Mesenchymal stem cell (in vitro differentiated cells and primary cell): ENCODE data around the gene ADK.
"Not testable (repeated sequence)": the region's sequence is repeated elsewhere in the genome, so short reads cannot be mapped to it uniquely, and the experiment has no call there.

Experiments used
- DNase-seq: peaks from one replicate; pipeline ENCODE4 v3.0.0-alpha.2; 2013
- H2AFZ ChIP-seq: one replicate; pipeline ENCODE4 v1.6.1; 2013; ENCODE audit warnings: low read depth, mild to moderate bottlenecking, control low read depth, inconsistent platforms, low read length, moderate library complexity
- H2AK5ac ChIP-seq: 2 replicates; pipeline ENCODE4 v1.6.1; 2013; ENCODE audit warnings: low read length, moderate library complexity, mild to moderate bottlenecking, inconsistent platforms; ENCODE audit not compliant: severe bottlenecking
- H2BK120ac ChIP-seq: one replicate; pipeline ENCODE4 v1.6.1; 2013; ENCODE audit warnings: low read depth, mild to moderate bottlenecking, inconsistent platforms, low read length, moderate library complexity
- H2BK12ac ChIP-seq, 2 experiments: one replicate each; pipeline ENCODE4 v1.6.1; 2013; ENCODE audit warnings: inconsistent platforms in 2 of 2, low read length in 2 of 2, mild to moderate bottlenecking in 2 of 2, moderate library complexity in 2 of 2, control low read depth in 1 of 2
- H2BK15ac ChIP-seq: one replicate; pipeline ENCODE4 v1.6.1; 2013; ENCODE audit warnings: mild to moderate bottlenecking, low read depth, inconsistent platforms; ENCODE audit not compliant: poor library complexity, severe bottlenecking
- H2BK5ac ChIP-seq: 2 replicates; pipeline ENCODE4 v1.6.1; 2013; ENCODE audit warnings: low read depth, mild to moderate bottlenecking, low read length, control low read depth, inconsistent platforms; ENCODE audit not compliant: poor library complexity, severe bottlenecking
- H3K14ac ChIP-seq, 2 experiments: one replicate each; pipeline ENCODE4 v1.6.1; 2013; ENCODE audit warnings: inconsistent platforms in 2 of 2, low read length in 2 of 2, control low read depth in 1 of 2, mild to moderate bottlenecking in 1 of 2, moderate library complexity in 1 of 2
- H3K18ac ChIP-seq, 2 experiments: one replicate each; pipeline ENCODE4 v1.6.1; 2013; ENCODE audit warnings: inconsistent platforms in 2 of 2, low read length in 2 of 2, control low read depth in 1 of 2, low read depth in 1 of 2, mild to moderate bottlenecking in 1 of 2
- H3K23ac ChIP-seq, 2 experiments: one replicate each; pipeline ENCODE4 v1.6.1; 2013; ENCODE audit warnings: inconsistent platforms in 2 of 2, low read length in 2 of 2, mild to moderate bottlenecking in 2 of 2, moderate library complexity in 2 of 2, control low read depth in 1 of 2
- H3K27ac ChIP-seq: 2 replicates; pipeline ENCODE4 v1.5.1; 2013; ENCODE audit warnings: mild to moderate bottlenecking, moderate library complexity, low read length, control low read depth, inconsistent platforms; ENCODE audit not compliant: poor library complexity, severe bottlenecking
- H3K27me3 ChIP-seq, 2 experiments: 2 replicates each; pipeline versions ENCODE4 v1.6.1 to v1.7.0; 2013; ENCODE audit warnings: low read length in 2 of 2, mild to moderate bottlenecking in 2 of 2, moderate library complexity in 2 of 2, control low read depth in 1 of 2, inconsistent platforms in 1 of 2; ENCODE audit not compliant: control insufficient read depth in 1 of 2, insufficient read depth in 1 of 2
- H3K36me3 ChIP-seq, 2 experiments: 2 replicates each; pipeline versions ENCODE4 v1.6.1 to v1.7.0; 2013; ENCODE audit warnings: low read length in 2 of 2, control low read depth in 1 of 2, inconsistent platforms in 1 of 2, low read depth in 1 of 2, mild to moderate bottlenecking in 1 of 2; ENCODE audit not compliant: insufficient read depth in 2 of 2, control insufficient read depth in 1 of 2
- H3K4ac ChIP-seq, 2 experiments: one replicate each; pipeline ENCODE4 v1.6.1; 2013; ENCODE audit warnings: inconsistent platforms in 2 of 2, low read length in 2 of 2, mild to moderate bottlenecking in 2 of 2, moderate library complexity in 2 of 2, control low read depth in 1 of 2, low read depth in 1 of 2
- H3K4me1 ChIP-seq: 2 replicates; pipeline ENCODE4 v1.6.1; 2013; ENCODE audit warnings: low read depth, low read length, control low read depth; ENCODE audit not compliant: control insufficient read depth, insufficient read depth
- H3K4me2 ChIP-seq: 2 replicates; pipeline ENCODE4 v1.6.1; 2013; ENCODE audit warnings: low read length, mild to moderate bottlenecking, inconsistent platforms; ENCODE audit not compliant: poor library complexity, severe bottlenecking
- H3K4me3 ChIP-seq, 2 experiments: 2 replicates each; pipeline versions ENCODE4 v1.5.1 to v1.7.0; 2013; ENCODE audit warnings: low read length in 2 of 2, mild to moderate bottlenecking in 2 of 2, control low read depth in 1 of 2, low read depth in 1 of 2; ENCODE audit not compliant: insufficient read depth in 1 of 2
- H3K79me1 ChIP-seq: replicated peaks from 2 replicates; pipeline ENCODE4 v1.6.1; 2013; ENCODE audit warnings: mild to moderate bottlenecking, control low read depth, low read length, inconsistent platforms; ENCODE audit not compliant: poor library complexity, severe bottlenecking
- H3K9ac ChIP-seq: 2 replicates; pipeline ENCODE4 v1.7.0; 2013; ENCODE audit warnings: mild to moderate bottlenecking, low read length, moderate library complexity
- H3K9me3 ChIP-seq: 2 replicates; pipeline ENCODE4 v1.7.0; 2013; ENCODE audit warnings: mild to moderate bottlenecking, low read length; ENCODE audit not compliant: control insufficient read depth
- H4K8ac ChIP-seq: one replicate; pipeline ENCODE4 v1.6.1; 2013; ENCODE audit warnings: inconsistent platforms, mild to moderate bottlenecking, low read length, moderate library complexity
- H4K91ac ChIP-seq: one replicate; pipeline ENCODE4 v1.6.1; 2013; ENCODE audit warnings: mild to moderate bottlenecking, low read length, inconsistent platforms
- WGBS: methylation state at CpG from one replicate; pipeline ENCODE4 v1.1.7; 2013; ENCODE audit warnings: mixed read lengths; 5-methylcytosine and 5-hydroxymethylcytosine counted together

ADK gene

DNA sequence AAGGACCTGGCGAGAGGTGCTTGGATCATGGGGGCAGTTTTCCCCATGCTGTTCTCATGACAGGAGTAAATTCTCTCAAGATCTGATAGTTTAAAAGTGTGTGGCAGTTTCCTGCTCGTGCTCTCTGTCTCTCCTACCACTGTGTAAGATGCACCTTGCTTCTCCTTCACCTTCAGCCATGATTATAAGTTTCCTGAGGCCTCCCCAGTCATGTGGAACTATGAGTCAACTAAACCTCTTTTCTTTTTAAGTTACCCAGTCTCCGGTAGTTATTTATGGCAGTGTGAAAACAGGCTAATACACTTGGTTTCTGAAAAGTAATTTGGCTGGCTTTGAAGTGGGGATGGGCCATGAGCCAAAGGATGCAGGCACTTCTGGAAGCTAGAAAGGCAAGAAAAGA is 407.4 kb downstream of the ADK start:
- Histone ChIP-seq H3K14ac (no peak overlapping the region), H3K4ac (no peak overlapping the region), H3K36me3 (peaks cover 6 to 17% of the 10 kb centered on the region in 2 experiments), H3K4me1 (no peaks in the 10 kb centered on the region), H3K27me3 (no peaks in the 10 kb centered on the region), H2BK5ac (no peak overlapping the region), H2AK5ac (no peak overlapping the region), H4K8ac (no peak overlapping the region), H2BK120ac (no peak overlapping the region), H3K23ac (no peak overlapping the region), H3K18ac (no peak overlapping the region), H2BK15ac (no peak overlapping the region), H3K4me3 (no peak overlapping the region), H3K4me2 (no peak overlapping the region), H3K79me1 (no peaks in the 10 kb centered on the region), H3K27ac (no peak overlapping the region), H3K9ac (no peak overlapping the region), H3K9me3 (no peaks in the 10 kb centered on the region), H4K91ac (no peak overlapping the region), H2BK12ac (no peak overlapping the region), H2AFZ (no peak overlapping the region)
- DNase-seq, result no peak
- 87% methylated on average over 3 of the region's 3 CpGs for WGBS

DNA sequence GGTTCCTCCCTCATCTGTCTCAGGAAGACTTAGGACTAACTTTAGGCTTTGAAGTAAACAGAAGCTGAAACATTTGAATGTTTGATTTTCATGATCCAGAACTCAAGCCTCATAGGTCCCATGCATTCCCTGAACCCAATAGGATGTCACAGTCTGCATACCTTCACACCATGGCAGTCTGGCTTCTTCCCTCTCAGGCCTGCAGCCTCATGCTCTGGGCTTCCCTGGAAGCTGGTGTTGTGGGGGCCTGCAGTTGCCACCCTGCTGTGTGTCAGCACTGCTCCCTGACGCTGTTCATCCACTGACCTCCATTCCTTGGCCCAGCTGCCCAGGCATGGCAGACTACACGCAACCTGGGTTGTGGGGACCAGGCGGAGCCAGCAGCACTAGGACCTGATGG is 407.9 kb downstream of the ADK start:
- Histone ChIP-seq H3K18ac (no peak overlapping the region), H3K9ac (no peak overlapping the region), H3K4me1 (no peaks in the 10 kb centered on the region), H3K4ac (no peak overlapping the region), H2BK12ac (no peak overlapping the region), H4K91ac (no peak overlapping the region), H3K27ac (no peak overlapping the region), H3K14ac (no peak overlapping the region), H2BK5ac (no peak overlapping the region), H4K8ac (no peak overlapping the region), H2BK15ac (no peak overlapping the region), H3K79me1 (no peaks in the 10 kb centered on the region), H3K36me3 (peaks cover 6 to 17% of the 10 kb centered on the region in 2 experiments), H3K9me3 (no peaks in the 10 kb centered on the region), H2BK120ac (no peak overlapping the region), H3K4me2 (no peak overlapping the region), H3K27me3 (no peaks in the 10 kb centered on the region), H2AFZ (no peak overlapping the region), H2AK5ac (no peak overlapping the region), H3K4me3 (no peak overlapping the region), H3K23ac (no peak overlapping the region)
- no peak for DNase-seq
- WGBS, result 98% methylated on average over 3 of the region's 3 CpGs

DNA sequence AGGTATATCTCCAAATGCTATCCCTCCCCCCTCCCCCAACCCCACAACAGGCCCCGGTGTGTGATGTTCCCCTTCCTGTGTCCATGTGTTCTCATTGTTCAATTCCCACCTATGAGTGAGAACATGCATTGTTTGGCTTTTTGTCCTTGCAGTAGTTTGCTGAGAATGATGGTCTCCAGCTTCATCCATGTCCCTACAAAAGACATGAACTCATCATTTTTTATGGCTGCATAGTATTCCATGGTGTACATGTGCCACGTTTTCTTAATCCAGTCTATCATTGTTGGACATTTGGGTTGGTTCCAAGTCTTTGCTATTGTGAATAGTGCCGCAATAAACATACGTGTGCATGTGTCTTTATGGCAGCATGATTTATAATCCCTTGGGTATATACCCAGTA is 417.9 kb downstream of the ADK start:
- H3K4ac ChIP-seq, H2BK15ac ChIP-seq, H3K23ac ChIP-seq, H2AFZ ChIP-seq, H3K4me1 ChIP-seq, H2BK120ac ChIP-seq, H3K18ac ChIP-seq, DNase-seq, H2BK5ac ChIP-seq, H3K14ac ChIP-seq, H3K9me3 ChIP-seq, H3K4me2 ChIP-seq, H3K4me3 ChIP-seq, H4K91ac ChIP-seq, H3K36me3 ChIP-seq, H3K9ac ChIP-seq, H4K8ac ChIP-seq, H3K27me3 ChIP-seq, H2BK12ac ChIP-seq, H2AK5ac ChIP-seq, H3K79me1 ChIP-seq, H3K27ac ChIP-seq: not testable (repeated sequence)
- WGBS, result 100% methylated on average over 1 of the region's 4 CpGs

DNA sequence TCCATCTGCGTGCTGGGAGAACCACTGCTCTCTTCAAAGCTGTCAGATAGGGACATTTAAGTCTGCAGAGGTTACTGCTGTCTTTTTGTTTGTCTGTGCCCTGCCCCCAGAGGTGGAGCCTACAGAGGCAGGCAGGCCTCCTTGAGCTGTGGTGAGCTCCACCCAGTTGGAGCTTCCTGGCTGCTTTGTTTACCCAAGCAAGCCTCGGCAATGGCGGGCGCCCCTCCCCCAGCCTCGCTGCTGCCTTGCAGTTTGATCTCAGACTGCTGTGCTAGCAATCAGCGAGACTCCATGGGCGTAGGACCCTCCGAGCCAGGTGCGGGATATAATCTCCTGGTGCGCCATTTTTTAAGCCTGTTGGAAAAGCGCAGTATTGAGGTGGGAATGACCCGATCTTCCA is 422.5 kb downstream of the ADK start:
- H2BK5ac ChIP-seq, DNase-seq, H2BK120ac ChIP-seq, H4K91ac ChIP-seq, H2BK12ac ChIP-seq, H3K27me3 ChIP-seq, H2AFZ ChIP-seq, H3K23ac ChIP-seq, H3K4me2 ChIP-seq, H3K79me1 ChIP-seq, H3K36me3 ChIP-seq, H3K27ac ChIP-seq, H2BK15ac ChIP-seq, H3K9me3 ChIP-seq, H3K4me3 ChIP-seq, H4K8ac ChIP-seq, H3K9ac ChIP-seq, H3K14ac ChIP-seq, H3K4me1 ChIP-seq, H2AK5ac ChIP-seq, H3K4ac ChIP-seq, H3K18ac ChIP-seq: not testable (repeated sequence)
- 96% methylated on average over 10 of the region's 12 CpGs for WGBS
